K562 (cell line): ENCODE measurements around the gene NFKB2. TPM values are rescaled to one million over a fixed set of nuclear protein-coding genes. Genes with fewer than 3 reads are reported as not detected.

Source experiments
- ATAC-seq: fragments of 200-7000 bp; cut with Tn5 transposase; 3 replicates; pipeline ENCODE4 v1.9.1; 2020; ENCODE audit warnings: moderate library complexity
- BruUV-seq: library from RNA; stranded (reverse); fragments of 400-500 nt; replicated peaks from 2 replicates; lab custom pipeline; 2021; lab: Mats Ljungman, UMichigan
- CTCF ChIA-PET: fragments of 300-600 bp; formaldehyde crosslinking; extraction: SDS; loops from one replicate; lab custom pipeline; 2021; ENCODE audit warnings: low intra/inter-chr PET ratio; lab: Yijun Ruan, JAX
- POLR2A ChIA-PET: fragments of 300-600, 350-650 bp; sonication (Branson Sonifier 250); formaldehyde crosslinking; extraction: SDS; loops from one replicate; lab custom pipeline; 2021; ENCODE audit warnings: antibody characterized with exemption, inconsistent platforms; lab: Yijun Ruan, JAX
- DNase-seq, 4 experiments: peaks; one replicate each; pipeline versions ENCODE4 v3.0.0 to v3.0.0-alpha.2; 2011 to 2018; ENCODE audit warnings: low spot score in 3 of 4, mixed read lengths in 3 of 4; ENCODE audit errors: extremely low read depth in 1 of 4
- FAIRE-seq: peaks from 2 replicates; lab custom pipeline; 2011; peaks lifted over from hg19 to GRCh38; lab: Jason Lieb, UNC
- H2AFZ ChIP-seq: 2 replicates; pipeline ENCODE4 v1.6.0; 2011; ENCODE audit warnings: low read depth, low read length, control low read depth, inconsistent platforms
- H3K27ac ChIP-seq: fragments of 200-600 bp; 3 replicates; pipeline ENCODE4 v1.8.0; 2011; ENCODE audit warnings: low read depth, mild to moderate bottlenecking, control low read depth, inconsistent platforms, low read length, moderate library complexity, mixed read lengths; ENCODE audit errors: extremely low read depth
- H3K27me3 ChIP-seq, 2 experiments: fragments of 300-600 bp in 1 of 2; 2 replicates in 1 of 2; 3 replicates in 1 of 2; pipeline versions ENCODE4 v1.6.0 to v1.8.0; 2011; ENCODE audit warnings: inconsistent platforms in 2 of 2, low read length in 2 of 2, mild to moderate bottlenecking in 1 of 2, mixed read lengths in 1 of 2, moderate library complexity in 1 of 2; ENCODE audit not compliant: control insufficient read depth in 2 of 2, insufficient read depth in 2 of 2
- H3K36me3 ChIP-seq: fragments of 300-600 bp; 3 replicates; pipeline ENCODE4 v1.8.0; 2011; ENCODE audit warnings: mild to moderate bottlenecking, low read length, inconsistent platforms; ENCODE audit not compliant: control insufficient read depth, insufficient read depth
- H3K4me1 ChIP-seq, 2 experiments: fragments of 200-600 bp in 1 of 2; replicated peaks in 1 of 2; 2 replicates in 1 of 2; 3 replicates in 1 of 2; pipeline versions ENCODE4 v1.5.1 to v1.8.0; 2011; ENCODE audit warnings: inconsistent platforms in 2 of 2, low read length in 2 of 2, mild to moderate bottlenecking in 1 of 2, mixed read lengths in 1 of 2, moderate library complexity in 1 of 2; ENCODE audit not compliant: control insufficient read depth in 2 of 2, insufficient read depth in 2 of 2
- H3K4me2 ChIP-seq: 2 replicates; pipeline ENCODE4 v1.6.1; 2011; ENCODE audit warnings: low read length, control low read depth, inconsistent platforms, mixed read lengths; ENCODE audit not compliant: insufficient read depth
- H3K4me3 ChIP-seq: fragments of 200-600 bp; sonication (generic), shearing (Covaris generic); 2 replicates; pipeline ENCODE4 v1.5.1; 2016; ENCODE audit warnings: control low read depth, inconsistent platforms
- H3K79me2 ChIP-seq: fragments of 200-600 bp; 3 replicates; pipeline ENCODE4 v1.8.0; 2011; ENCODE audit warnings: low read length, inconsistent platforms; ENCODE audit not compliant: control insufficient read depth, insufficient read depth
- H3K9ac ChIP-seq, 2 experiments: 2 replicates each; pipeline versions ENCODE4 v1.6.0 to v1.6.1; 2011; ENCODE audit warnings: low read depth in 2 of 2, low read length in 2 of 2, control low read depth in 1 of 2, inconsistent platforms in 1 of 2, mild to moderate bottlenecking in 1 of 2, mixed read lengths in 1 of 2; ENCODE audit not compliant: insufficient read depth in 1 of 2
- H3K9me1 ChIP-seq: one replicate; pipeline ENCODE4 v1.6.0; 2011; ENCODE audit warnings: inconsistent platforms, mild to moderate bottlenecking, low read length, moderate library complexity; ENCODE audit not compliant: control insufficient read depth, insufficient read depth
- H3K9me3 ChIP-seq: replicated peaks from 2 replicates; pipeline ENCODE4 v1.5.1; 2011; ENCODE audit warnings: low read depth, low read length, inconsistent platforms; ENCODE audit not compliant: control insufficient read depth, insufficient read depth
- H4K20me1 ChIP-seq: replicated peaks from 2 replicates; pipeline ENCODE4 v1.6.1; 2011; ENCODE audit warnings: low read length, inconsistent platforms, mixed read lengths; ENCODE audit not compliant: control insufficient read depth, insufficient read depth
- CREB3L1 ChIP-seq: fragments of 450-650 bp; IDR thresholded peaks from 2 replicates; pipeline ENCODE4 v1.6.1; 2014; ENCODE audit warnings: low read depth, mild to moderate bottlenecking, moderate library complexity, borderline replicate concordance
- CUX1 ChIP-seq: fragments of 200-800 bp; sonication (Bioruptor generic); IDR thresholded peaks from 2 replicates; pipeline ENCODE4 v1.6.1; 2016; ENCODE audit warnings: missing genetic modification characterization, missing compliant biosample characterization
- FOS ChIP-seq: IDR thresholded peaks from 3 replicates; pipeline ENCODE4 v1.6.1; 2011; ENCODE audit not compliant: insufficient read length; ENCODE audit errors: extremely low read depth
- POLR2AphosphoS5 ChIP-seq: IDR thresholded peaks from 2 replicates; pipeline ENCODE4 v1.6.1; 2011; ENCODE audit warnings: mild to moderate bottlenecking, low read depth, low read length, moderate library complexity; ENCODE audit not compliant: control insufficient read depth, insufficient read depth
- ZBED1 ChIP-seq: IDR thresholded peaks from 2 replicates; pipeline ENCODE4 v1.6.1; 2014
- ZKSCAN8 ChIP-seq: fragments of 200-800 bp; sonication (Bioruptor generic); IDR thresholded peaks from 2 replicates; pipeline ENCODE4 v1.6.1; 2016; ENCODE audit warnings: missing genetic modification characterization, missing compliant biosample characterization
- ZNF431 ChIP-seq: sonication (generic); formaldehyde crosslinking; IDR thresholded peaks from 2 replicates; pipeline ENCODE4 v1.8.0; 2022; ENCODE audit warnings: mild to moderate bottlenecking, missing genetic modification reagents
- ZNF436 ChIP-seq: fragments of 250-450, 450-650 bp; sonication (Bioruptor Pico); formaldehyde crosslinking; IDR thresholded peaks from 2 replicates; pipeline ENCODE4 v1.7.0; 2020; ENCODE audit warnings: mild to moderate bottlenecking
- ZNF518B ChIP-seq: fragments of 250-450 bp; sonication (Bioruptor Pico); IDR thresholded peaks from 2 replicates; pipeline ENCODE4 v1.5.0; 2021; ENCODE audit warnings: mild to moderate bottlenecking, moderate library complexity
- WGBS: fragments of 100-300 bp; shearing (Covaris generic); methylation state at CpG from one replicate; pipeline ENCODE4 v1.1.6; 2016; ENCODE audit warnings: low coverage, mixed read lengths; ENCODE audit not compliant: insufficient coverage; ENCODE audit errors: missing lambda C conversion rate; 5-methylcytosine and 5-hydroxymethylcytosine counted together
- in situ Hi-C: fragments of 300-500 bp; cut with MboI; formaldehyde crosslinking; loops from 4 replicates; pipeline ENCODE4 v1.15.0; 2018; ENCODE audit warnings: inconsistent platforms, mixed read lengths
- intact Hi-C: fragments of 100-400 bp; cut with micrococcal nuclease; formaldehyde crosslinking; loops from 2 replicates; pipeline ENCODE4 v1.14.2; 2022
- polyA plus RNA-seq, 8 experiments: library from polyadenylated mRNA; depleted of rRNA in 4 of 8; stranded (reverse) in 5 of 8; unstranded in 3 of 8; fragments of >200 nt; fragmentation: Nextera tagmentation in 2 of 8; fragmentation: Illumina TruSeq in 1 of 8; extraction: Ambion mirVana in 2 of 8; extraction: Trizol in 1 of 8; gene quantifications; 2 replicates each; pipeline versions ENCODE4 v1.2.1 to v1.2.3, GENCODE V29; 2011 to 2014; ENCODE audit warnings: inconsistent platforms in 1 of 8, missing spikeins in 1 of 8
- total RNA-seq, 7 experiments: library from RNA; depleted of rRNA in 6 of 7; stranded (reverse); fragments of >200 nt in 6 of 7; fragmentation: Illumina TruSeq in 2 of 7; extraction: Trizol in 2 of 7; gene quantifications; 2 replicates each; pipeline versions ENCODE4 v1.2.1 to v1.2.3, GENCODE V29; 2011 to 2021; ENCODE audit warnings: low replicate concordance in 1 of 7

Gene NFKB2
- total and polyA plus RNA-seq, 9 of the 15 experiments (the other 6 are each of a cell fraction or from before 2014, with no cell fraction given) = 0.07 to 20.3 (median 7.9) TPM

GRCh38 chr10:102368077-102368476 is 27.4 kb upstream of the NFKB2 start:
- Histone ChIP-seq H3K27ac (no peak overlapping the region), H2AFZ (no peak overlapping the region), H3K9me3 (no peaks in the 10 kb centered on the region), H3K4me3 (no peak overlapping the region), H3K79me2 (no peaks in the 10 kb centered on the region), H3K4me1 (no peaks in the 10 kb centered on the region), H4K20me1 (no peaks in the 10 kb centered on the region), H3K9me1 (no peaks in the 10 kb centered on the region), H3K4me2 (no peak overlapping the region), H3K36me3 (peaks cover 82% of the 10 kb centered on the region), H3K27me3 (no peaks in the 10 kb centered on the region), H3K9ac (no peak overlapping the region)
- 86% methylated on average over 3 of the region's 3 CpGs for WGBS
- ChIA-PET POLR2A (interaction anchor here (1.6 kb wide), 1 partner anchor 16 kb away, joined by 5 read pairs; no protein-coding TSS in a partner anchor), CTCF (no interaction called here)
- FAIRE-seq (no peak), ATAC-seq (no peak), DNase-seq (no peak)
- BruUV-seq = no TSS peak
- in situ Hi-C loops (loop anchor here (25.0 kb wide), 1 partner anchor 531 kb away; the partner anchor contains the start of gene KCNIP2), intact Hi-C loops (no loop called here)
- TF ChIP-seq ZNF518B (no peak), CREB3L1 (no peak), ZBED1 (no peak), ZNF431 (CRISPR knock-in tag) (no peak), CUX1 (CRISPR knock-in tag) (no peak), ZNF436 (CRISPR knock-in tag) (no peak), FOS (no peak), ZKSCAN8 (CRISPR knock-in tag) (no peak), POLR2AphosphoS5 (no peak)
